Neural progenitor cell (in vitro differentiated cells): Measurements from ENCODE around the gene PDIA3.

Source experiments
- CTCF ChIP-seq: fragments of 200-600 bp; sonication (generic); IDR thresholded peaks from 2 replicates; pipeline ENCODE4 v1.5.1; 2017; ENCODE audit warnings: antibody characterized with exemption, mild to moderate bottlenecking
- EZH2 ChIP-seq: fragments of 200-600 bp; sonication (generic); IDR thresholded peaks from 2 replicates; pipeline ENCODE4 v1.6.1; 2017; ENCODE audit warnings: antibody characterized with exemption, mild to moderate bottlenecking, moderate library complexity
- EZH2phosphoT487 ChIP-seq: fragments of 200-600 bp; sonication (generic); IDR thresholded peaks from 2 replicates; pipeline ENCODE4 v1.6.1; 2017; ENCODE audit warnings: antibody characterized with exemption

GRCh38 chr15:43808960-43809678, 62.9 kb downstream of the PDIA3 start:
- TF ChIP-seq CTCF, result no peak
- TF ChIP-seq EZH2phosphoT487, result no peak
- TF ChIP-seq EZH2, result no peak
